ENCODE measurements around the gene BRD9. TPM values are rescaled to one million over a fixed set of nuclear protein-coding genes. Genes with fewer than 3 reads are reported as not detected.

Gene BRD9
- total RNA-seq, 1 donor from 2014 or later = 53.0 TPM

DNA sequence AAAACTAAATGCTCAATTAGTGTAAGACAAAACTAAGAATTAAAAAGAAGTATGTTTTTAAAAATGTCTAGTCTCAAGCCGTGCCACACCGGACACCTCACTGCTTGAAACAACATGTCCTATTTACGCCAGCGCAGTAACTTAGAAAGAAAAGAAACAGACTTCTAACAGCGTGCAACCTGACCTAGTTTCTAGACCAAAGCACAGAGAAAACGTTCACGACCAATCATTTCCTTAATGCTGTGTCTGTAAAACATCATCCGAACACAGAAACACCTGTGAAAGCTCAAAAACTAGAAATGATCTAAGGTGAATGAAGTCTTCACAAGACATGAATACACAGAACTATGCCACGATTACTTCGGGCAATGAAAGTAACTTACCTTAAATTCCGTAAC is 4.0 kb downstream of the BRD9 start:
- Mint-ChIP-seq H3K27ac (ENCODE audit: unreplicated experiment) (no peak overlapping the region), H3K4me1 (ENCODE audit: unreplicated experiment) (peaks cover 16% of the 10 kb centered on the region), H3K4me3 (ENCODE audit: unreplicated experiment) (no peak overlapping the region), H3K9me3 (ENCODE audit: unreplicated experiment) (no peaks in the 10 kb centered on the region), H3K36me3 (ENCODE audit: low read depth, unreplicated experiment) (peaks cover 44% of the 10 kb centered on the region), H3K27me3 (ENCODE audit: unreplicated experiment) (peaks cover 8% of the 10 kb centered on the region)
- TF ChIP-seq, protein P1, sequence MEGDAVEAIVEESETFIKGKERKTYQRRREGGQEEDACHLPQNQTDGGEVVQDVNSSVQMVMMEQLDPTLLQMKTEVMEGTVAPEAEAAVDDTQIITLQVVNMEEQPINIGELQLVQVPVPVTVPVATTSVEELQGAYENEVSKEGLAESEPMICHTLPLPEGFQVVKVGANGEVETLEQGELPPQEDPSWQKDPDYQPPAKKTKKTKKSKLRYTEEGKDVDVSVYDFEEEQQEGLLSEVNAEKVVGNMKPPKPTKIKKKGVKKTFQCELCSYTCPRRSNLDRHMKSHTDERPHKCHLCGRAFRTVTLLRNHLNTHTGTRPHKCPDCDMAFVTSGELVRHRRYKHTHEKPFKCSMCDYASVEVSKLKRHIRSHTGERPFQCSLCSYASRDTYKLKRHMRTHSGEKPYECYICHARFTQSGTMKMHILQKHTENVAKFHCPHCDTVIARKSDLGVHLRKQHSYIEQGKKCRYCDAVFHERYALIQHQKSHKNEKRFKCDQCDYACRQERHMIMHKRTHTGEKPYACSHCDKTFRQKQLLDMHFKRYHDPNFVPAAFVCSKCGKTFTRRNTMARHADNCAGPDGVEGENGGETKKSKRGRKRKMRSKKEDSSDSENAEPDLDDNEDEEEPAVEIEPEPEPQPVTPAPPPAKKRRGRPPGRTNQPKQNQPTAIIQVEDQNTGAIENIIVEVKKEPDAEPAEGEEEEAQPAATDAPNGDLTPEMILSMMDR (IDR thresholded peaks at IDR 0.05; ENCODE audit: unreplicated experiment) = no peak
- DNase-seq (ENCODE audit: low spot score) = no peak

DNA sequence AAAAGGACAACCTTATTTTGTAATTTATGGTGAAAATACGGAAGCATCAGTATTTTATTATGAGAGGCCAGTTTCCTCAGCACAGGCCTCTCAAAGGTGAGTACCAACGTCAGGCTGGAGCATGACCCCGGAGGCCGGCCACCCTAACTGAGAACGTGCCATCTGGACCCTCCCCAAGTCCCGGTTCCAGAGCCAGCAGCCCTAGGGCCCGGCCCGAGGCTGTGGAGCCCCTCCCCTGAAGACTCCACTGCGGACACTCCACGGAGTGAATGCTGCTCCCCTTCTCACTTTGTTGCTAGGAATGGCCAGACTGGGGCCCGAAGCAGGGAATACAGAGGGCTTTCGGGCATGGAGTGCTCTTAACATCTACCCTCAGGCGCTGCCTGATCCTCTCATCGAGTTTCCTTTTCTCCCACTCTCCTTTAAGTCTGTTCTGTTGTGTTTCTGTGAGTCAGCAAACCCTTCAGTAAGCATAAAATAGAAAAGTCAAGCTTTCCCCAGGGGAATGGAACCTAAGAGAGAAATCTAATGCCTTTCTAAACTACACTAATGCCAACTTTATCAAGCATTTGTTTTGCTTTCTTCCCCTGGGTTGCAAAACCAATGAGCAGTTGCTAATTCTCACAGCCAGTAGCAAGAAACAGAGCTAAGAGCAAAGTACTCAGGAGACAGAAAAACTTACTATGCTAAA is 4.5 kb downstream of the BRD9 start:
- Mint-ChIP-seq H3K4me3 (ENCODE audit: unreplicated experiment) (no peak overlapping the region), H3K27ac (ENCODE audit: unreplicated experiment) (no peak overlapping the region), H3K27me3 (ENCODE audit: unreplicated experiment) (peaks cover 5% of the 10 kb centered on the region)

DNA sequence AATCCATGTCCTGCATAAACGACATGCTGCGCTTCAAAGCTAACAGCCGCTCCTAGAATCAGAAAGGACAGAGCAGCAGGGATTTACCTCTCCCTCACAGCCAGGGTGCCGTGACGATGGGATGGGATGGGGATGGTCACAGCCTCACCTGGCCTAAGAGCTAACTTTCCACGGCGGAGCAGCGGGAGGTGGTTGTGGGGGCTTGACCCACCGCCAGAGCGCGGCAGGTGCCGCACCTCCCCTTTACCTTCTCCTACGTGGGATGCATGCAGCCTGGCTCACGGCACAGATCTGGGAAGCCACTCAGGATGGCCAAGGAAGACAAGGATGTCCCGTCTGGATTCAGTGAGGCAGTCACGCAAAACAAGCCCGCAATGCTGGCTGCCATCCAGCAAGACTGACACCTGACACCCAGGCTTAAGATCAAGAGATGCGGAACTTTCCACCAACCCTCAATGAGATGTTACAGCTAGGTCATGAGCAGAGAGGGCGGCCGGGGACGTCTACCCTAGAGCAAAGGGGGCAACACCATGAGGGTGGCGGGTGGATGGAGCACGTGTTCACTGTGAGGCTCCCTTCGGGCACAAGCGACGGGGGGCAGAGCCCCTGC is 5.8 kb downstream of the BRD9 start:
- TF ChIP-seq, protein P1 (IDR thresholded peaks at IDR 0.05; ENCODE audit: unreplicated experiment) = no peak
- DNase-seq (ENCODE audit: low spot score) = no peak
- H3K27me3 Mint-ChIP-seq (ENCODE audit: unreplicated experiment) = peaks cover 10% of the 10 kb centered on the region
- H3K4me3 Mint-ChIP-seq (ENCODE audit: unreplicated experiment) = peak overlapping the region; percentile 42
- H3K4me1 Mint-ChIP-seq (ENCODE audit: unreplicated experiment) = peaks cover 14% of the 10 kb centered on the region
- no peaks in the 10 kb centered on the region for H3K9me3 Mint-ChIP-seq (ENCODE audit: unreplicated experiment)
- H3K36me3 Mint-ChIP-seq (ENCODE audit: low read depth, unreplicated experiment) = peaks cover 62% of the 10 kb centered on the region
- H3K27ac Mint-ChIP-seq (ENCODE audit: unreplicated experiment) = no peak overlapping the region

More for the DNA sequence above, 4.5 kb downstream of the BRD9 start:
- TF ChIP-seq, protein P1 (IDR thresholded peaks at IDR 0.05; ENCODE audit: unreplicated experiment) = no peak
- H3K9me3 Mint-ChIP-seq (ENCODE audit: unreplicated experiment) = no peaks in the 10 kb centered on the region
- peaks cover 50% of the 10 kb centered on the region for H3K36me3 Mint-ChIP-seq (ENCODE audit: low read depth, unreplicated experiment)
- H3K4me1 Mint-ChIP-seq (ENCODE audit: unreplicated experiment) = peaks cover 16% of the 10 kb centered on the region
- DNase-seq (ENCODE audit: low spot score) = no peak

DNA sequence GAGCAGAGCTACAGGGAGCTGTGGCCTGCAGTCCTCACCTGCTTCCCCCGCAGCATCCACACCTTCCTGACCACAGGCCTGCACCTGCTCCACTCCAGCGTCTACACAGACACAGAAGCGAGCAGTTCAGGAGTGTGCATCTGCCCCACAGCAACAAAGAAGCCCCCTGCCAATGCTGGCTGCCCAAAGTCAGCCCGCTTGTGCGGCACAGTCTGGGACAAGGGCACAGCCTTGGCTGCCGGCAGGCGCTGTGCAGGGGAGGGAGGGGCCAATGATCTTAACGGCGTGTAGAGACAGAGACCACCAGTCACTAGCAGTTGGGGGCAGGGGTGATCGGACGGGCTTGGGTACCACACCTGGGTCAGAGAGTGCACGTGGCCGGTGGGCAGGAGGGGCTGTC is 6.6 kb downstream of the BRD9 start:
- Mint-ChIP-seq H3K4me3 (ENCODE audit: unreplicated experiment) (no peak overlapping the region), H3K4me1 (ENCODE audit: unreplicated experiment) (peaks cover 10% of the 10 kb centered on the region), H3K36me3 (ENCODE audit: low read depth, unreplicated experiment) (peaks cover 66% of the 10 kb centered on the region), H3K27me3 (ENCODE audit: unreplicated experiment) (peaks cover 6% of the 10 kb centered on the region), H3K9me3 (ENCODE audit: unreplicated experiment) (no peaks in the 10 kb centered on the region), H3K27ac (ENCODE audit: unreplicated experiment) (no peak overlapping the region)
- DNase-seq (ENCODE audit: low spot score) = no peak
- TF ChIP-seq, protein P1 (IDR thresholded peaks at IDR 0.05; ENCODE audit: unreplicated experiment) = no peak

DNA sequence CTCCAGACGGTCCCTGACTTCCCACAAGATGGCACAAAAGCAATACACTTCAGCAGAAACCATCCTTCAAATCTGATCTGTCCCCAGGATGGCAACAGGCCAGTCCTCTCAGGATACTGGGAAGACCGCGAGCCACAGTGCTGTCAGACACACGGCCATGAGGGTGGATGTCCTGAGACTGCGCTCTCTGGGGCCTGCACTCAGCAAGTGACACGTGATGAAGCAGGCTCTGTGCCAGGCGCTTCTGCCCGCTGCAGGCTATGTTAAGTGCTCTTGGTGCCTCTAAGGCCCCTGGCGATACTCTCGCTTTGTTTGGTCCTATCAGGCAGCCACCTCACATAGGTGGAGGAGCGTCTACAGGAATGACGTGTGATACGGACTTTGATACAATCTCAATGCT is 7.1 kb downstream of the BRD9 start:
- Mint-ChIP-seq H3K27ac (ENCODE audit: unreplicated experiment) (peak overlapping the region; percentile 42), H3K4me1 (ENCODE audit: unreplicated experiment) (peaks cover 10% of the 10 kb centered on the region), H3K36me3 (ENCODE audit: low read depth, unreplicated experiment) (peaks cover 71% of the 10 kb centered on the region), H3K27me3 (ENCODE audit: unreplicated experiment) (peaks cover 11% of the 10 kb centered on the region), H3K4me3 (ENCODE audit: unreplicated experiment) (no peak overlapping the region), H3K9me3 (ENCODE audit: unreplicated experiment) (no peaks in the 10 kb centered on the region)
- TF ChIP-seq, protein P1 (IDR thresholded peaks at IDR 0.05; ENCODE audit: unreplicated experiment) = no peak
- DNase-seq (ENCODE audit: low spot score) = no peak
